Cardiac fibroblast (primary cell): ENCODE results near the gene VPS45.
A peak's percentile ranks its signal among the peaks of the same experiment; 100 is the strongest.

ENCODE experiments used
- DNase-seq, 2 donors: peaks; one replicate each; pipeline versions ENCODE4 v3.0.0 to v3.0.0-alpha.2; 2010; ENCODE audit warnings: low read depth in 2 of 2
- H3K4me3 ChIP-seq, 2 donors: replicated peaks in 1 of 2; 1 replicate in 1 of 2; 2 replicates in 1 of 2; pipeline ENCODE4 v1.5.1; 2011; ENCODE audit warnings: low read depth in 2 of 2, low read length in 2 of 2, mild to moderate bottlenecking in 2 of 2, moderate library complexity in 1 of 2
- TF ChIP-seq, protein P1 (sequence below): IDR thresholded peaks from one replicate; pipeline ENCODE4 v1.5.1; 2011; ENCODE audit warnings: low read depth, mild to moderate bottlenecking, low read length, inconsistent platforms

The VPS45 gene, protein sequence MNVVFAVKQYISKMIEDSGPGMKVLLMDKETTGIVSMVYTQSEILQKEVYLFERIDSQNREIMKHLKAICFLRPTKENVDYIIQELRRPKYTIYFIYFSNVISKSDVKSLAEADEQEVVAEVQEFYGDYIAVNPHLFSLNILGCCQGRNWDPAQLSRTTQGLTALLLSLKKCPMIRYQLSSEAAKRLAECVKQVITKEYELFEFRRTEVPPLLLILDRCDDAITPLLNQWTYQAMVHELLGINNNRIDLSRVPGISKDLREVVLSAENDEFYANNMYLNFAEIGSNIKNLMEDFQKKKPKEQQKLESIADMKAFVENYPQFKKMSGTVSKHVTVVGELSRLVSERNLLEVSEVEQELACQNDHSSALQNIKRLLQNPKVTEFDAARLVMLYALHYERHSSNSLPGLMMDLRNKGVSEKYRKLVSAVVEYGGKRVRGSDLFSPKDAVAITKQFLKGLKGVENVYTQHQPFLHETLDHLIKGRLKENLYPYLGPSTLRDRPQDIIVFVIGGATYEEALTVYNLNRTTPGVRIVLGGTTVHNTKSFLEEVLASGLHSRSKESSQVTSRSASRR

DNA sequence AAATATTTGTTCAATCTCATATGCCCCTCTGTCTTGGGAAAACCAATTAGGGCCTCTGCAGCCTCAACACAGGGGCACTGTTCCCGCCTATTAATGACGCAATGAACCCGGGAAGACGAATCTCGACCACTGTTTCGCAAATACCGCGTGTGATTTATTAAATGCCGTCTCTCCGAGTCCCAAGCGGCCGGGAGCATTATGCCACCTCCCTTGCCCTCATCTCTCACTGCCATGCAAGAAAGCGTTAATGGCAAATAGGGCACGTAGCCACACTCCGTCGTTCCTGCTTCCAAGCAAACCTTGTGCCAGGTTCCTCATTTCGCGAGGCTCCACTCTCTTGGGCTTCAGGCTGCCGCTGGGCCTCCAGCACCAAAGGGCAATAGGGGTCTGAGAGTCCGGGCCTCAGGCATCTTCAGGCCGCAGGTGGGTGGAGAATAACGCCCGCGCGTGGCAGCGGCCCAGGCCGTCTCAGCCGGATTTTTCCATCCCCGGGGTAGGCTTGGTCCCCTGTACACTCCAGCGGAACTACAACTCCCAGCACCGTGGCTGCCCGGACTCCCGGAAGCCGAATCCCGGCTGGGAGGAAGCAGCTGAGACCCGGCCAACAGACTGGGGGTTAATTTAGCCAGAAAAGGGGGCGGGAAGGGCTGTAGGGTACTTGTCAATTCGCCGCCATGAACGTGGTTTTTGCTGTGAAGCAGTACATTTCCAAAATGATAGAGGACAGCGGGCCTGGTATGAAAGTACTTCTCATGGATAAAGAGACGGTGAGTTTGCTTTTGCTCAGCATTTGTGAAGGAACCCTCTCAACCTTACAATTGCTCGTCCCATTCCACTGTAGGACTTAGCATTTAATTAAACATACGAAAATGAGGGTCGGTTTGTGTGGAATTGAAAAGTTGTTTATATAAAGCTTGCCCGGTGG is at the start of gene VPS45:
Gene VPS45, plus strand, starts transcription at position 593 of the 925 bp plus-strand sequence. Its CDS starts 82 bp downstream, at position 675.
- peak; percentile 92 to 93 for DNase-seq
- TF ChIP-seq, protein P1, sequence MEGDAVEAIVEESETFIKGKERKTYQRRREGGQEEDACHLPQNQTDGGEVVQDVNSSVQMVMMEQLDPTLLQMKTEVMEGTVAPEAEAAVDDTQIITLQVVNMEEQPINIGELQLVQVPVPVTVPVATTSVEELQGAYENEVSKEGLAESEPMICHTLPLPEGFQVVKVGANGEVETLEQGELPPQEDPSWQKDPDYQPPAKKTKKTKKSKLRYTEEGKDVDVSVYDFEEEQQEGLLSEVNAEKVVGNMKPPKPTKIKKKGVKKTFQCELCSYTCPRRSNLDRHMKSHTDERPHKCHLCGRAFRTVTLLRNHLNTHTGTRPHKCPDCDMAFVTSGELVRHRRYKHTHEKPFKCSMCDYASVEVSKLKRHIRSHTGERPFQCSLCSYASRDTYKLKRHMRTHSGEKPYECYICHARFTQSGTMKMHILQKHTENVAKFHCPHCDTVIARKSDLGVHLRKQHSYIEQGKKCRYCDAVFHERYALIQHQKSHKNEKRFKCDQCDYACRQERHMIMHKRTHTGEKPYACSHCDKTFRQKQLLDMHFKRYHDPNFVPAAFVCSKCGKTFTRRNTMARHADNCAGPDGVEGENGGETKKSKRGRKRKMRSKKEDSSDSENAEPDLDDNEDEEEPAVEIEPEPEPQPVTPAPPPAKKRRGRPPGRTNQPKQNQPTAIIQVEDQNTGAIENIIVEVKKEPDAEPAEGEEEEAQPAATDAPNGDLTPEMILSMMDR, result no peak
- H3K4me3 ChIP-seq, result peak within 1 kb of the TSS; percentile 79 to 80

DNA sequence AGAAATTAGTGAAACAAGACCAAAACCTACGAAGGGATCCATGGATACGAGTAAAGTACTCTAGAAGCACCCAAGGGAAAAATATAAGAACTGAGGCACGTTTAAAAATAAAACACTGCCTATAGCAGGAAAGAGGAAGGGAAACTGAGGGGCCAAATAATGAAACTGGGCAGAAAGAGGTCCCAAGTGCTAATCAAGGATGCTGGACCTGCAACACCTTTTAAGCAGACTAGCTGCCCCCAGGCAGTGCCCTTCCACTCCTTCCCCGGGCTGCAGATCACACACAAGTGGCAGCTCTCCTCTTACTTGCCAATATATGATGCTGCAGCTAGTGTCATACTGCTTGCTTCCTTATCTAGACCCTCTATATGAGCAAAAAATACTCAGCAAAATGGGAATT is 49.4 kb upstream of the VPS45 start:
- no peak overlapping the region for H3K4me3 ChIP-seq
- TF ChIP-seq, protein P1, result no peak
- no peak for DNase-seq

DNA sequence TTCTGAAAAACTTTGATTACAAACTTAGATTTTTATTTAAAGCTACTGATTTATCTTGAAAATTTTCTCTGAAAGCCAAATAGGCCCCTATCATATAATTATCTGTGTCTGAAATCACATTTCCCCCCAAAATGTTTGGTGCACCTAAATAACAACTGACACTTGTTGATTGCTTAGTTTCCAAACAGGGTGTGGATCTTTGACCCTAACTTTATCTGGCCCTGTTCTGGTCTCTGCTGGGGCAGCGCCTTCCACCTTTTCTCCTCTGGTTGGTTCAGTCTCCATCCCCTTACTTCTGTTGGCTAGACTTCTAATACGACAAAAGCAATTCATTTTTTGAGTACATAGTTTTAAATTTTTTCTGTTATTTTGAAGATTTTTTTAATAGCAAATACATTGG is 46.9 kb upstream of the VPS45 start:
- no peak for DNase-seq
- TF ChIP-seq, protein P1, result no peak
- no peak overlapping the region for H3K4me3 ChIP-seq

DNA sequence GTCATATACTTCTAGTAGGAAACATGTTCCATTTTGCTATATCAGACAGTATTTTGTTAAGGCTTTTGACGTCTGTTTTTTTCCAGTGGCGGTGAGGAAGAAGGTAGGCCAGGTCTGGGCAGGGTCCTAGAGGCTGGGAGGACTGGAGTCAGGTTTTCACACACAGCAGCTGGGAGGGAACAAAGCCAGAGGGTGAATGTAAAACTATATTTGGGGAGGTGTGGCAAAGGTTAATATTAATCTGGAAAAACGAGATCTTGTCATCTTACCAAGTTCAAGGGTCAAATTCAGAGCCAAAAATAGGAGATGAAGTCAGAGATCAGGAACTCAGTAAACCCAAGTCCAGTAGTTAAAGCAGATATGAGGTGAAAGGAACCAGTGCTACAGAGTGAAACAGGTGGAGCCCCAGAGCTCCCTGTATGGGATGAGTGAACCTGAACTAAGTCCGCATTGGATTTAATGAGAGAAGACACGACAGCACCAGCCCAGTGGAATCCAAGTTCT is 46.3 kb upstream of the VPS45 start:
- TF ChIP-seq, protein P1, result no peak
- no peak for DNase-seq
- H3K4me3 ChIP-seq, result no peak overlapping the region

DNA sequence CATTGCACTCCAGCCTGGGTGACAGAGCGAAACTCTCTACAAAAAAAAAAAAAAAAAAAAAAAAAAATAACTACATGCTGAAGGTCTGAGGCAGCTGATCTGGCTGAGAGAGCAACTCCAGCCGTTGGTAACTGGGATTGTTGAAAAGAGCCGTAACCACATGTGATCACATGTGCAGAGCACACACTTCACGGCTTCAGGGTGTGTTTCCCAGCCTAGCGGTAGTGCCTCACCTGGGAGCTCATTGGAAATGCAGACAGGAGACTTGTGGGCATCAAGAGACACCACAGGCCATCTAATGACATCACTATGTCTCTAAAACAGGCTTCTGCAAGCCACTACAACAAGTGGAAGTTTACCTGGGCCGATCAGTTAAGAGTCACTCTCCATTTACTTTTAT is 45.2 kb upstream of the VPS45 start:
- no peak for DNase-seq
- H3K4me3 ChIP-seq, result no peak overlapping the region
- TF ChIP-seq, protein P1, result no peak

DNA sequence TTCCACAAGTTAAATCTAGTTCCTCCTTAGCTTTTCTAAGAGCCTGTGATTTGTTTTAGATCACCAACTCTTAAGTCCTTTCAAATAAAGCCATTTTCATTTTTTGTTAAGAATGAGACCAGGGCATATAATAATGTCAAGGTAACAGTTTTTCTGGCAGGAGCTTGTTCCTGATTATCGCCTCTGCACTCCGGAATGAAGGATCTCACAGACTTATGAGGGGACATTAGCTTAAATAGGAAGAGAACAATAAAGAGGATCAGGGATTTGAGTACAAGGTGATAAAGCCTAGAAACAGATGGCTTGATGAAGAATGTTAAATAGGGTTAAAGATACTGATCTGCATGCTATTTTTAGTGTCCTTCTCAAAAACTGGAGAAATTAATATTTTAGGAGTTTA is 43.4 kb upstream of the VPS45 start:
- TF ChIP-seq, protein P1, result no peak
- no peak for DNase-seq
- H3K4me3 ChIP-seq, result no peak overlapping the region
